G401 (cell line): ENCODE results near the gene OTOG. TPM values are rescaled to one million over a fixed set of nuclear protein-coding genes. Genes with fewer than 3 reads are reported as not detected.

ENCODE experiments used
- total RNA-seq: library from RNA; depleted of rRNA; stranded (reverse); fragments of >200 nt; shearing (Covaris generic); gene quantifications from 2 replicates; pipeline ENCODE4 v1.2.3, GENCODE V29; 2014; rRNA removed

The OTOG gene
- total RNA-seq, 1 experiment from 2014 or later = not detected

Other genes starting within 250 kb of the OTOG start
- gene NCR3LG1, start 195.5 kb upstream of the OTOG start, total RNA-seq = 1.5 and 1.8 TPM in 2 replicates
- gene KCNJ11, start 158.6 kb upstream of the OTOG start, total RNA-seq = 2.6 and 4.3 TPM in 2 replicates
- gene ABCC8, start 70.4 kb upstream of the OTOG start, total RNA-seq = 0.47 and 1.1 TPM in 2 replicates
- not detected in 2 replicates for gene USH1C, start 2.8 kb upstream of the OTOG start, total RNA-seq
- 0.12 TPM in 1 of 2 replicates, not detected in the other for gene MYOD1, start 172.3 kb downstream of the OTOG start, total RNA-seq
- gene KCNC1, start 187.5 kb downstream of the OTOG start, total RNA-seq = 0.06 and 0.37 TPM in 2 replicates